Activated CD8-positive, alpha-beta memory T cell treated with anti-CD3 and anti-CD28 coated beads for 24 hours (primary cell): Measurements from ENCODE around the gene TSPYL2.

Experiments used
- DNase-seq: peaks from one replicate; pipeline ENCODE4 v3.0.0-alpha.2; 2020

The TSPYL2 gene

DNA sequence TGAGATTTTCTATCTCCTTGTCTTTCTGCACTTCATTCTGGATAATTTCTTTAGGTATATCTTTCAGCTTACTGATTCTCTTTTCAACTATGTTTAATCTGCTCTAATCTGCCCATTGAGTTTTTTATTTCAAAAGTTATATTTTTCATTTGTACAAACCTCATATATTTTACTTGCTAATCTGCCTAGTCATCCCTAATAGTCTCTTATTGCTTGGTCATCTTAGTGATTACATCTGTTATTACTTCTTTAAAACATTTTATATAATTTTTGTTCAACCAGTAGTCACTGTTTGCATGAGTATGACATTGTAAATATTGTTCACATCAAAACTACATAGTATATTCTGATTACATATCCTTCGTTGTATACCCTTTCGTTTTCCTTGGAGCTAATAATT, 44.2 kb downstream of the TSPYL2 start:
- DNase-seq = no peak

DNA sequence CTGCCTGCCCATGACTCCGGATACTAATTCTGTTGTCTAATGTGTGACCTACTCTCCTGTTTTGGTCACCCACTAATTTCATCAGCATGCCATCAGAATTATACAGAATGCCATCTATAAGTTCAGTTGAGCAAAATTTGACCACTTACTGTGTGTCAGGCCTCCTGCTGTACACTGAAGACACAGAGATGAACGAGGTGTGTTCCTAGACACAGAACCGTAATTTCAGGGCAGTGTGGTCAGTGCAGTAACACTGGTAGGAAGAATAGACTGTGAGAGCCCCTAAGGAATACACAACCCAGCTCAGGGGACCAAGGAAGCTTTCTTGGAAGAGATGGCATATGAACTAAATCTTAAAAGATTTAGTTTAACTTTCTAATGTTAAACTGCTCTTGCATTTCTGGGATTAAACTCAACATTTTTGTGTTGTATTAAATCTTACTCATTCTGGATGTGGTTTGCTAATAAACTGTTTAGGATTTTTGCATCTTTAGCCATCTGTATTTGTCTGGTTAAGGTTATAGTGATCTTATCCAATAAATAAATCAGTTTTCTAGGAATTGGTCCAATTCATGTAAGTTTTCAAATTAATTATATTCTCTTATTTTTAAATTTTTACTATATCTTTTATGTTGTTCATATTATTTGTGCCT, 46.1 kb downstream of the TSPYL2 start:
- no peak for DNase-seq

DNA sequence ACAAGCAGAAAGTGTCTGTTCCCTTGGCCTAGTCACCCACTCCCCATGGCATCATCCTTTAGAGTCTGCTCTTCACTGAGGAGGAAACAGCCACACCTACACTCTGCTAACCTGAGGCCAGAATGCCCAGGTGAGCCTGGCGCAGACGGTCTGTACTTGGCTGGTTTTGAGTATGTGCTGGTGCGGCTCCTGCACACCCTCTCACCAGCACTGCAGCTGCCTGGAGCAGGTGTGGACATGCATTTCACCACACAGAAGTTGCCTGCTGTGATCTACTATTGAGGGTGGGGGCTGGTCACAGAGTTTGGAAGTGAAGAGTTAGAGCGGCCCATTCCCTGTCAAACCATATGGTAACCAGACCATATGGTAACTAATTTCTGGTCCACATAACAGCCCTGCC, 51.2 kb downstream of the TSPYL2 start:
- no peak for DNase-seq

DNA sequence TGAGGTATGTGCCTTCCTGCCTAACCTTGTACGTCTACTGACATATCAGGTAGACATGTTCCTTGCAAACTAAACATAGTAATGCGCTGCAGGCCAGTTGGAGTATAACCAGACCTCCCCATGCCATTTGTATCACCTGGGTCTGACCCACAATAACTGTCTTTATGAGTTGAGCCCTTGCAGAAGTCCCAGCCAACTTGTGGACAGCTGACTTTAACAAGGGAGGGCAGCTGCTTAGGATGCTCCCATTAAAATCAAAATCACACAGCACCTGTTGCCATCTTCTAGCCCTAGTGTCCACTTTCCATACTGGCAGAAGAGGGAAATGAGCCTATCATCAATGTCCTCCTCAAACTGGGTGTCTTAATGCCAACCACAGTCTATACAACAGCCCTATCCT, 53.4 kb downstream of the TSPYL2 start:
- DNase-seq = no peak
